Left colon (tissue), 2 donors: ENCODE data around the gene IRGQ. TPM values are rescaled to one million over a fixed set of nuclear protein-coding genes. Genes with fewer than 3 reads are reported as not detected.
"Not testable (repeated sequence)": the region's sequence is repeated elsewhere in the genome, so short reads cannot be mapped to it uniquely, and the experiment has no call there.

Experiments
- ATAC-seq: fragments of 200-7000 bp; cut with Tn5 transposase; one replicate; pipeline ENCODE4 v1.9.1; 2020; ENCODE audit warnings: mild to moderate bottlenecking, moderate library complexity
- DNase-seq, 2 donors: peaks; one replicate each; pipeline ENCODE4 v3.0.0-alpha.2; 2020
- intact Hi-C, 2 donors: fragments of 100-400 bp; cut with DNase I in 1 of 2; cut with micrococcal nuclease in 1 of 2; formaldehyde crosslinking; loops; one replicate each; pipeline versions ENCODE4 v1.11.2 to v1.14.0; 2022; cut with DNase I, micrococcal nuclease
- total RNA-seq, 2 donors: library from RNA; stranded (reverse); fragmentation: NEBNext Ultra II Directional; extraction: Animal tissue kit (Norgen Biotek cat#: 25700); gene quantifications; one replicate each; pipeline ENCODE4 v1.2.1, GENCODE V29; 2021
- donor health status: DM: no; HTN: no; CAD: no.
- donor health status: DM: yes; HTN: yes; CAD: no.

Gene IRGQ
- total RNA-seq, 2 donors from 2014 or later, result 19.8 to 23.3 TPM

GRCh38 chr19:43554317-43554895 is 41.5 kb downstream of the IRGQ start:
- DNase-seq (no peak), ATAC-seq (no peak)
- intact Hi-C loops, result no loop called here

GRCh38 chr19:43553656-43554055 is 42.3 kb downstream of the IRGQ start:
- DNase-seq (no peak), ATAC-seq (no peak)
- intact Hi-C loops, result no loop called here

- ATAC-seq, result no peak
- DNase-seq, result no peak
- intact Hi-C loops, result no loop called here
These were observed 43.3 kb downstream of the IRGQ start for GRCh38 chr19:43552616-43553015.

- no peak for DNase-seq
- intact Hi-C loops, result no loop called here
- no peak for ATAC-seq
These were observed 43.8 kb downstream of the IRGQ start for GRCh38 chr19:43552198-43552450.

GRCh38 chr19:43551399-43552197 is 44.3 kb downstream of the IRGQ start:
- ATAC-seq, result no peak
- intact Hi-C loops, result no loop called here
- no peak for DNase-seq

GRCh38 chr19:43548706-43549105 is 47.2 kb downstream of the IRGQ start:
- ATAC-seq, result no peak
- intact Hi-C loops, result no loop called here
- DNase-seq, result no peak

GRCh38 chr19:43547926-43548325 is 48.0 kb downstream of the IRGQ start:
- ATAC-seq, intact Hi-C loops, DNase-seq: not testable (repeated sequence)

- DNase-seq, result no peak
- intact Hi-C loops, result no loop called here
- ATAC-seq, result no peak
These were observed 49.4 kb downstream of the IRGQ start for GRCh38 chr19:43546581-43546980.

GRCh38 chr19:43545981-43546380 is 50.0 kb downstream of the IRGQ start:
- intact Hi-C loops, result no loop called here
- no peak for ATAC-seq
- DNase-seq, result no peak

GRCh38 chr19:43545276-43545675 is 50.7 kb downstream of the IRGQ start:
- intact Hi-C loops, result no loop called here
- DNase-seq (no peak), ATAC-seq (no peak)

GRCh38 chr19:43544077-43544476 is 51.9 kb downstream of the IRGQ start:
- intact Hi-C loops, result no loop called here
- no peak for DNase-seq
- ATAC-seq, result no peak

- no peak for DNase-seq
- intact Hi-C loops, result no loop called here
- no peak for ATAC-seq
These were observed 53.8 kb downstream of the IRGQ start for GRCh38 chr19:43541920-43542650.

- ATAC-seq, result no peak
- no peak for DNase-seq
- intact Hi-C loops, result no loop called here
These were observed 55.6 kb downstream of the IRGQ start for GRCh38 chr19:43540381-43540780.

GRCh38 chr19:43538922-43539321 is 57.0 kb downstream of the IRGQ start:
- DNase-seq, result no peak
- ATAC-seq, result no peak
- intact Hi-C loops, result no loop called here

- intact Hi-C loops, result no loop called here
- ATAC-seq (no peak), DNase-seq (peak; percentile 67 to 75)
These were observed 60.8 kb downstream of the IRGQ start for GRCh38 chr19:43534816-43535761.
